22Rv1 (cell line): Measurements from ENCODE around the gene FOSB.

Experiments used
- ZFX ChIP-seq: fragments of 450-650 bp; IDR thresholded peaks from 2 replicates; pipeline ENCODE4 v1.6.1; 2017; ENCODE audit warnings: antibody characterized with exemption, borderline replicate concordance
- TF ChIP-seq, protein P1 (sequence below): fragments of 450-650 bp; IDR thresholded peaks from 2 replicates; pipeline ENCODE4 v1.5.1; 2017; ENCODE audit warnings: mild to moderate bottlenecking

DNA sequence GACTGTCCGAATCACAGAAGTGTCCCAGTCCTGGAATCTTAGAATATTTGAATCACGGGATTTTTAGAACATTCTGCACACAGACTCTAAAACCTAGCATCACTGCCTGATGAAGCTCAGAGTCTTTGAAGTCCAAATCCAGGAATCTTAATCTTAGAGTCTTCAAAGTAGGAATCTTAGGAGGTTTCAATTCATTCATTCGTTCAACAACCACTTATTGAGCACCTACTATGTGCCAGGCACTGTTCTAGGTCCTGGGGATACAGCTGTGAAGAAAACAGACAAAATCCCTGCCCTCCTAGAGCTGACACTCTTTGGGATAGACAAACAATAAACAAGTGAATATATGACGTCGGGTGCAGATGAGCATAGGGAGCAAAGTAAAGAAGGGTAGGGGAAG, 27.4 kb downstream of the FOSB start:
- TF ChIP-seq, protein P1, sequence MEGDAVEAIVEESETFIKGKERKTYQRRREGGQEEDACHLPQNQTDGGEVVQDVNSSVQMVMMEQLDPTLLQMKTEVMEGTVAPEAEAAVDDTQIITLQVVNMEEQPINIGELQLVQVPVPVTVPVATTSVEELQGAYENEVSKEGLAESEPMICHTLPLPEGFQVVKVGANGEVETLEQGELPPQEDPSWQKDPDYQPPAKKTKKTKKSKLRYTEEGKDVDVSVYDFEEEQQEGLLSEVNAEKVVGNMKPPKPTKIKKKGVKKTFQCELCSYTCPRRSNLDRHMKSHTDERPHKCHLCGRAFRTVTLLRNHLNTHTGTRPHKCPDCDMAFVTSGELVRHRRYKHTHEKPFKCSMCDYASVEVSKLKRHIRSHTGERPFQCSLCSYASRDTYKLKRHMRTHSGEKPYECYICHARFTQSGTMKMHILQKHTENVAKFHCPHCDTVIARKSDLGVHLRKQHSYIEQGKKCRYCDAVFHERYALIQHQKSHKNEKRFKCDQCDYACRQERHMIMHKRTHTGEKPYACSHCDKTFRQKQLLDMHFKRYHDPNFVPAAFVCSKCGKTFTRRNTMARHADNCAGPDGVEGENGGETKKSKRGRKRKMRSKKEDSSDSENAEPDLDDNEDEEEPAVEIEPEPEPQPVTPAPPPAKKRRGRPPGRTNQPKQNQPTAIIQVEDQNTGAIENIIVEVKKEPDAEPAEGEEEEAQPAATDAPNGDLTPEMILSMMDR, result no peak
- TF ChIP-seq ZFX, result no peak
